ENCODE measurements around the gene TIGD4. TPM values are rescaled to one million over a fixed set of nuclear protein-coding genes. Genes with fewer than 3 reads are reported as not detected.
A peak's percentile ranks its signal among the peaks of the same experiment; 100 is the strongest.

TIGD4 gene
- total RNA-seq, 1 donor: 0.27 TPM

DNA sequence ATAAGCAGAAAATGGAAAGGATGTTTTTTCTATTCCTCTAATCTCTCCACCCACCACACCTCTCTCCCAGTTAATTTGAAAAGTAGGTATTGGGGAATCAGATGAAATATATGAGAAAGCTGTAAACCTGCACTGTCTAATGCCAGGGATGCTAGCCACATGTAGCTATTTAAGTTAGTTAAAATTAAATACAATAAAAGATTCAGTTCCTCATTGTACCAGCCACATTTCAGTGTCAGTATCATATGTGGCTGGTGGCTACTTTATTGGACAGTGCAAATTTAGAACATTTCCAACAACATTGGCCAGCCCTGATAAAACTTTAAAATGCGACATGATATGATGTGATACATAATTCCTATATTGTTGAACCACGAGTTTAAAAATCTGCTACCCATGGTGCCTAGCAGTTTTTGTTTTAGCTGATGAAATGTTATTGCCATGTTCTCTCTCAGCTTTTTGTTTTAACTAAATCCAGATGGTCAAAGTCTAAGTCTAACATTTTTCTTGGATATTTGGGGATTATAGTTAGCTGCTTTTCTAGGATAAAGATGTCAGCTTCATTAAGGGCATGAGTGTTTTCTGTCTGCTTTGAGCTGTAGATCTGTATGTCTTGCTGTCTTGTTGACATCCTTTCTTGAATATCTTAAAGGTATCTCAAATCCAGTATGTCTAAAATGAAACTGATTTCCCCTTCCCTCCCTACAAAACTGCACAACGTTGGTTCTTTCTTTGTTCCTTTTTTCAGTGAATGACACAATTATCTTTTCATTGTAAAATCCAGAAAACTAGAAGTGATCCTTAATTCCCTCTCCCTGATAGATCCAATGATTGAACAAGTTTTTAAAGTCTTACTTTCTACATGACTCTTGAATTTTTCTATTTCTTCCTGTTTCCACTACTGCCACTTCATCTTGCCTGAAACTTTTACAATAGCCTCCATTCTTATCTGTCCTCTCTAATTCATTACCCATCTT lies 6.4 kb upstream of the TIGD4 start:
- peak overlapping the region; percentile 9 for H3K4me3 ChIP-seq (ENCODE audit: low read depth, low read length)
- DNase-seq (ENCODE audit: low read depth): peak; percentile 64

DNA sequence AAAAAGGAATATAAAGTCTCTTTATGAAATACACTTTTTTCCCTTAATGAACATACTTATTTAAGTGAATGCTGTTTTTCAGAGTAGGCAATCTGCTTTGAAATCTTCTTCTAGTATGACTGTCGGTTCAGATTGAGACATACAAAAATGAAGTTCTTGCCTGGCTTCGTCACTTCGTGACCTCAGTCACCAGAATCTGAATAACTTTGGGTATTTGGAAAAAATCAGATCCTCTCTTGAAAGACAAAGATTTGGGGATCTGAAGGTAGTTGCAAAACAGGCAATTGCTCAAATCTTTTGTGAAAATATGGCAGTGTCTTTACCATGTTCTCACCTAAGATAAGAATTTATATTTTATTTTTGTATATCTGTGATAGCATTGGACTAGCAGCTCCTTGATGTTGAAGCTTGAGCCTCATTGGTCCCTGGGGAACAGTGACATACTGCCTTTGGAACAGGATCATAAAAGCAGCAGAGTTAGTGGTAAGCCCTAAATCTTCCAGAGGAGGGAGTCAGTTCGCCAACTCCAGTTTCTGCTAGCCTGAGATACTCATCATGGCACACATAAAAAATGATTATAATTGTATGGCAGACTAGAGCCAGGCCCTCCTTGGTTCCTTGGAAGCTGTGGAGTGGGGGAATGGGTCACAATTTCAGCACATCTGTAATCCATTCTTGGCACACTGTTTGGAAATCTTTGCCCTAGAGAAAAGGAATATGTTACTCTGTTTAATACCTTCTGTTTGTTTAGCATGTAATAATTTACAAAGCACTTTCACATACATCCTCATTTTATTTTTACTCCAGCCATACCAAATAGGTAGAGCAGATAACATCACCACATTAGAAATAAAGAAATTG lies 5.2 kb upstream of the TIGD4 start:
- TF ChIP-seq, protein P1, sequence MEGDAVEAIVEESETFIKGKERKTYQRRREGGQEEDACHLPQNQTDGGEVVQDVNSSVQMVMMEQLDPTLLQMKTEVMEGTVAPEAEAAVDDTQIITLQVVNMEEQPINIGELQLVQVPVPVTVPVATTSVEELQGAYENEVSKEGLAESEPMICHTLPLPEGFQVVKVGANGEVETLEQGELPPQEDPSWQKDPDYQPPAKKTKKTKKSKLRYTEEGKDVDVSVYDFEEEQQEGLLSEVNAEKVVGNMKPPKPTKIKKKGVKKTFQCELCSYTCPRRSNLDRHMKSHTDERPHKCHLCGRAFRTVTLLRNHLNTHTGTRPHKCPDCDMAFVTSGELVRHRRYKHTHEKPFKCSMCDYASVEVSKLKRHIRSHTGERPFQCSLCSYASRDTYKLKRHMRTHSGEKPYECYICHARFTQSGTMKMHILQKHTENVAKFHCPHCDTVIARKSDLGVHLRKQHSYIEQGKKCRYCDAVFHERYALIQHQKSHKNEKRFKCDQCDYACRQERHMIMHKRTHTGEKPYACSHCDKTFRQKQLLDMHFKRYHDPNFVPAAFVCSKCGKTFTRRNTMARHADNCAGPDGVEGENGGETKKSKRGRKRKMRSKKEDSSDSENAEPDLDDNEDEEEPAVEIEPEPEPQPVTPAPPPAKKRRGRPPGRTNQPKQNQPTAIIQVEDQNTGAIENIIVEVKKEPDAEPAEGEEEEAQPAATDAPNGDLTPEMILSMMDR (IDR thresholded peaks at IDR 0.05; ENCODE audit: insufficient read depth, low read length): peak; percentile 31
- no peak overlapping the region for H3K4me3 ChIP-seq (ENCODE audit: low read depth, low read length)
- DNase-seq (ENCODE audit: low read depth): peak; percentile 71

More for the DNA sequence above, 6.4 kb upstream of the TIGD4 start:
- TF ChIP-seq, protein P1 (IDR thresholded peaks at IDR 0.05; ENCODE audit: insufficient read depth, low read length): no peak

DNA sequence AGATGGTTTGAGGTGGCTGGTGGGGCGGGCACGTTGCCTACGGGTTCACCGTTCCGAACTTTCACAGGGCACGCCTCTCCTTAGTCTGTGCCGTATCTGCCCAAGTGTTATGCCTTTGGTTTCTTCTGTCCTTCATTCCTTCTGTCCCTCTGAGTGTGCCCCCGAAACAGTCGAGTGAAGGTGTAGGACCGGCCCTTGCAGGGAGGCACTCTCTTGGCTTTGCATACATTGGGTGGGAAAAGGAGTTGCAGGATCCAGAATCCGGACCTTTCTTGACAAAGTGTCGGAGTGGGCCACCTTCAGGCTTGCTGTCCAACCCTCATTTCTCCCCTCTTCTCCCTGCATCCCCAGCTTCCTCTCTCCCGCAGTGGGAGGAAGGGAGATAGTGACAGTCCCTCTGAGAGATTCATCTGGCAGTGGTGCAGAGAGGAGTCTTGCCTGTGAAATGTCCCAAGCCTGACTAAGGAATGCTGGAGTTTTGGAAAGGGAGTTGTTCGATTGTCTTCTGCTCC lies 793 bp upstream of the TIGD4 start:
- H3K4me3 ChIP-seq (ENCODE audit: low read depth, low read length): peak overlapping the region; percentile 96
- DNase-seq (ENCODE audit: low read depth): peak; percentile 47
- TF ChIP-seq, protein P1 (IDR thresholded peaks at IDR 0.05; ENCODE audit: insufficient read depth, low read length): no peak

DNA sequence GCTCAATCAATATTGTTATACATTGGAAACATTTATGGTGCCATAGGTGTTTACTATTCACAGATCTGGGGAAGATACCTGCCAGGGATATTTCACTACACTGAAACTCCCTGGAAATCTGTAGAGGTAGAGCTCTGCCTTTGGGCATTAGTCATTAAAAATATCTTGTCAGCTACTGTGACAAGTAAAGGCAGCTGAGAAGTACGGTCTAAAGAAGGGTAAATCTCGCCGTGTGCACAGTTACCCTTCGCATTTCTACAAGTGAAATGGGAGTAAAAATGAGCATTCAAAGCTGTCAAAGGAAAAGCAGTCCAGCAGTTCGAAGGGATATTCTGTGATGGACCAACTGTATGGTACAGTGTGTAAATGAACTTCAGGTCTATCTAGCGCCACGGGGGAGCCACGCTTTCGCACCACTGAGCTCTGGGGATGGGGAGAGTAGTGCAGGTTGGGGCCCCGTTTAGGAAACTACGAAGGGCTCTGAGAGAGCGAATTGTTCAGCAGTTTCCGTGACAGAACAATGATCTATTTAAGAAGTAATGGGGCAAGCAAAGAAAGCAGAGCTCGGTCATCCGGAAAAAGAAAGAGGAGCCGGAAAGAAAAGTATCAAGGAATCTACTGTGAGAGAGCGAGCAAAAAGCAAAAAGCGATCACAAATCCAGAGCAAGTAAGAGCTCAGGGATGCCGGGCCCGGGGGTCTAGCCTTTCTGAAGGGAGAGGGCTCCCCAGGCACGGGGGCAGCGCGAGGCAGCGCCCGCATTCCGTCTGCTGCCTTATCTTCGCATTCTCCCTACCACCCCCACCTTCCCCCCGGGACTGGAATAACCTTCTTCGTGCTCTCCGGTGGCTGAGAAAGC lies 646 bp downstream of the TIGD4 start:
- TF ChIP-seq, protein P1 (IDR thresholded peaks at IDR 0.05; ENCODE audit: insufficient read depth, low read length): no peak
- DNase-seq (ENCODE audit: low read depth): peak; percentile 29

GRCh38 chr4:152777488-152777887 lies 2.0 kb downstream of the TIGD4 start:
- no peak overlapping the region for H3K4me3 ChIP-seq (ENCODE audit: low read depth, low read length)
- TF ChIP-seq, protein P1 (IDR thresholded peaks at IDR 0.05; ENCODE audit: insufficient read depth, low read length): no peak
- no peak for DNase-seq (ENCODE audit: low read depth)

More for the DNA sequence above, 646 bp downstream of the TIGD4 start:
- H3K4me3 ChIP-seq (ENCODE audit: low read depth, low read length): peak overlapping the region; percentile 96

DNA sequence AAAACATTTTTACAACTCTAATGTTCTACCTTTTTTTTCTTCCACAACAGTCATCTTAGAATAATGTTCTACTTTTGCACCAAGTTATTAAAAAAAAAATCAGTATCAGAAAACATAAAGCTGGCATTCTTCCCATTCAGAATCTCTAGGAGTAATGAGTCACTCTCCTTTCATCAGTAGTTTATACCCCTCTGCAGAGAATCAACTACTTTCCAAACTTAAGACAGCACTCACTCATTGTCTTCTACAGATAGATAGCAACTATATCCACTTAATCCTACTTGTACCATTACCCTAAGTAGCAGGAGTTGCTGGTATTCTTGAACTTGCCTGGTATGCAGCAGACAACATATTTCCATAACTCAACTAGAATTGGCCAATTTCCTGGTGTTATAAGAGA lies 3.2 kb downstream of the TIGD4 start:
- peak; percentile 5 for DNase-seq (ENCODE audit: low read depth)
- no peak overlapping the region for H3K4me3 ChIP-seq (ENCODE audit: low read depth, low read length)
- TF ChIP-seq, protein P1 (IDR thresholded peaks at IDR 0.05; ENCODE audit: insufficient read depth, low read length): no peak
